GM23338 (cell line): Measurements from ENCODE around the gene DLX2. TPM values are rescaled to one million over a fixed set of nuclear protein-coding genes. Genes with fewer than 3 reads are reported as not detected.

ENCODE experiments used
- ATAC-seq: fragments of 200-7000 bp; cut with Tn5 transposase; 3 replicates; pipeline ENCODE4 v1.9.1; 2020
- DNase-seq: peaks from one replicate; pipeline ENCODE4 v3.0.0-alpha.2; 2015; ENCODE audit warnings: low spot score
- H2AFZ ChIP-seq: fragments of 200-600 bp; sonication (generic); 2 replicates; pipeline ENCODE4 v1.8.0; 2016; ENCODE audit warnings: antibody characterized with exemption, mild to moderate bottlenecking, moderate library complexity
- H3F3A ChIP-seq: fragments of 200-600 bp; sonication (generic); replicated peaks from 2 replicates; pipeline ENCODE4 v1.8.0; 2017; ENCODE audit warnings: antibody characterized with exemption, mixed run types, low read depth
- H3K27ac ChIP-seq: fragments of 200-600 bp; sonication (generic); 2 replicates; pipeline ENCODE4 v1.6.1; 2016; ENCODE audit warnings: low read depth
- H3K27me3 ChIP-seq: fragments of 200-600 bp; sonication (generic); 2 replicates; pipeline ENCODE4 v1.8.0; 2016; ENCODE audit warnings: mild to moderate bottlenecking, mixed run types, moderate library complexity; ENCODE audit not compliant: insufficient read depth
- H3K36me3 ChIP-seq: fragments of 200-600 bp; sonication (generic); 2 replicates; pipeline ENCODE4 v1.8.0; 2016; ENCODE audit warnings: mild to moderate bottlenecking; ENCODE audit not compliant: insufficient read depth
- H3K4me1 ChIP-seq: fragments of 200-600 bp; sonication (generic); 2 replicates; pipeline ENCODE4 v1.8.0; 2016; ENCODE audit warnings: mild to moderate bottlenecking, moderate library complexity; ENCODE audit not compliant: insufficient read depth
- H3K4me2 ChIP-seq: fragments of 200-600 bp; sonication (generic); 2 replicates; pipeline ENCODE4 v1.7.1; 2017; ENCODE audit warnings: mixed run types
- H3K4me3 ChIP-seq: fragments of 200-600 bp; sonication (generic); 2 replicates; pipeline ENCODE4 v1.6.1; 2016; ENCODE audit warnings: mixed run types
- H3K79me2 ChIP-seq: fragments of 200-600 bp; sonication (generic); replicated peaks from 2 replicates; pipeline ENCODE4 v1.8.0; 2017; ENCODE audit warnings: mild to moderate bottlenecking; ENCODE audit not compliant: insufficient read depth
- H3K9me2 ChIP-seq: fragments of 200-600 bp; sonication (generic); 2 replicates; pipeline ENCODE4 v1.8.0; 2017; ENCODE audit not compliant: insufficient read depth
- H4K20me1 ChIP-seq: fragments of 200-600 bp; sonication (generic); replicated peaks from 2 replicates; pipeline ENCODE4 v1.8.0; 2017; ENCODE audit warnings: mild to moderate bottlenecking; ENCODE audit not compliant: insufficient read depth
- H3K27ac Mint-ChIP-seq: 2 replicates; pipeline ENCODE4 v1.8.0; 2020; ENCODE audit warnings: inconsistent platforms, mild to moderate bottlenecking, moderate library complexity, mixed read lengths
- H3K27me3 Mint-ChIP-seq: 3 replicates; pipeline ENCODE4 v1.8.0; 2022; ENCODE audit warnings: low read depth, mild to moderate bottlenecking, moderate library complexity, mixed read lengths, inconsistent platforms; ENCODE audit not compliant: insufficient read depth, poor library complexity
- H3K36me3 Mint-ChIP-seq: 3 replicates; pipeline ENCODE4 v1.8.0; 2021; ENCODE audit warnings: low read depth, mild to moderate bottlenecking, inconsistent platforms, moderate library complexity, mixed read lengths
- H3K4me1 Mint-ChIP-seq: 3 replicates; pipeline ENCODE4 v1.8.0; 2020; ENCODE audit warnings: mild to moderate bottlenecking, inconsistent platforms, mixed read lengths
- H3K4me3 Mint-ChIP-seq: 3 replicates; pipeline ENCODE4 v1.8.0; 2021; ENCODE audit warnings: moderate library complexity, mild to moderate bottlenecking, inconsistent platforms, mixed read lengths
- H3K9me3 Mint-ChIP-seq: 3 replicates; pipeline ENCODE4 v1.8.0; 2020; ENCODE audit warnings: moderate library complexity, mild to moderate bottlenecking, inconsistent platforms, mixed read lengths
- CREB1 ChIP-seq: fragments of 250-450 bp; sonication (Bioruptor Pico); IDR thresholded peaks from 2 replicates; pipeline ENCODE4 v1.5.0; 2020; ENCODE audit warnings: low read depth, mild to moderate bottlenecking, moderate library complexity
- CTCF ChIP-seq, 2 experiments: fragments of 200-600 bp in 1 of 2; sonication (generic) in 1 of 2; conservative IDR thresholded peaks; 2 replicates each; pipeline versions ENCODE4 v1.5.1 to v1.6.1; 2016 to 2017; ENCODE audit warnings: antibody characterized with exemption in 2 of 2, low read depth in 2 of 2, mild to moderate bottlenecking in 2 of 2, moderate library complexity in 1 of 2
- ETS1 ChIP-seq: IDR thresholded peaks from 2 replicates; pipeline ENCODE4 v1.6.1; 2016; ENCODE audit warnings: antibody characterized with exemption
- EZH2 ChIP-seq: fragments of 200-600 bp; sonication (generic); IDR thresholded peaks from one replicate; pipeline ENCODE4 v1.8.0; 2017; ENCODE audit warnings: antibody characterized with exemption, mild to moderate bottlenecking, low read depth; ENCODE audit not compliant: unreplicated experiment
- EZH2phosphoT487 ChIP-seq: fragments of 200-600 bp; sonication (generic); IDR thresholded peaks from one replicate; pipeline ENCODE4 v1.8.1; 2018; ENCODE audit warnings: antibody characterized with exemption; ENCODE audit not compliant: unreplicated experiment
- JUNB ChIP-seq: IDR thresholded peaks from one replicate; pipeline ENCODE4 v1.6.1; 2016; ENCODE audit warnings: antibody characterized with exemption; ENCODE audit not compliant: unreplicated experiment
- NANOG ChIP-seq: IDR thresholded peaks from 2 replicates; pipeline ENCODE4 v1.6.1; 2016; ENCODE audit warnings: antibody characterized with exemption, borderline replicate concordance
- POLR2AphosphoS5 ChIP-seq: IDR thresholded peaks from 2 replicates; pipeline ENCODE4 v1.6.1; 2016; ENCODE audit warnings: antibody characterized with exemption, low read depth
- STAT1 ChIP-seq: IDR thresholded peaks from one replicate; pipeline ENCODE4 v1.6.1; 2016; ENCODE audit warnings: antibody characterized with exemption; ENCODE audit not compliant: unreplicated experiment
- ZNF114 ChIP-seq: fragments of 250-450 bp; sonication (Bioruptor Pico); IDR thresholded peaks from 2 replicates; pipeline ENCODE4 v1.5.0; 2020; ENCODE audit warnings: mild to moderate bottlenecking, moderate library complexity
- ZNF331 ChIP-seq: fragments of 250-450 bp; sonication (Bioruptor Pico); IDR thresholded peaks from 2 replicates; pipeline ENCODE4 v1.5.0; 2020; ENCODE audit warnings: low read depth, mild to moderate bottlenecking, moderate library complexity
- ZNF462 ChIP-seq: fragments of 250-450 bp; sonication (Bioruptor Pico); IDR thresholded peaks from 2 replicates; pipeline ENCODE4 v1.5.0; 2020; ENCODE audit warnings: mild to moderate bottlenecking, moderate library complexity
- polyA plus RNA-seq: library from polyadenylated mRNA; unstranded; fragments of >200 nt; fragmentation: Nextera tagmentation; extraction: Ambion mirVana; gene quantifications from 2 replicates; pipeline ENCODE4 v1.2.1, GENCODE V29; 2016
- total RNA-seq: library from RNA; depleted of rRNA; stranded (reverse); fragments of >200 nt; shearing (Covaris generic); gene quantifications from 2 replicates; pipeline ENCODE4 v1.2.3, GENCODE V29; 2014

The DLX2 gene
- total and polyA plus RNA-seq, 2 experiments from 2014 or later: 0.08 to 0.24 TPM

DNA sequence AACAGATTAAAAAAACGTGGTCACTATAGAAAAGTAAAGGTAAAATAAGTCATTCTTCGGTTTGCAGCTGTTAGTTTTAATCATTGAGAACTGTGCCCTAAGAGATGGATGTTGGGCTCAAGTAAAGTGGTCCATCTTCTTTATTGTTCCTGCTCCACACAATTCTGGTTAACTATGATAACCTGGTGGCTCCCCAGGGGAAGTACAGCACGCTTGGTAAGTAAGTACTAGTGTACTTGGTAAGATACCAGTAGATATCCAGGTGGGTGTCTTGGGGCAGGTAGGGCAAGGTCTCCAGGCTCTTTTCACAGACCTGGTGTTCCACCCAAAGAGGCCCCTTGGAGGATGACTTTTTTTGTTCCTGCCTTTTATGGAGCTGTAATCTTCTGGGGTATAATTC, 31.6 kb upstream of the DLX2 start (continued):
- TF ChIP-seq ZNF114 (CRISPR knock-in tag): no peak
- TF ChIP-seq ETS1: no peak

DNA sequence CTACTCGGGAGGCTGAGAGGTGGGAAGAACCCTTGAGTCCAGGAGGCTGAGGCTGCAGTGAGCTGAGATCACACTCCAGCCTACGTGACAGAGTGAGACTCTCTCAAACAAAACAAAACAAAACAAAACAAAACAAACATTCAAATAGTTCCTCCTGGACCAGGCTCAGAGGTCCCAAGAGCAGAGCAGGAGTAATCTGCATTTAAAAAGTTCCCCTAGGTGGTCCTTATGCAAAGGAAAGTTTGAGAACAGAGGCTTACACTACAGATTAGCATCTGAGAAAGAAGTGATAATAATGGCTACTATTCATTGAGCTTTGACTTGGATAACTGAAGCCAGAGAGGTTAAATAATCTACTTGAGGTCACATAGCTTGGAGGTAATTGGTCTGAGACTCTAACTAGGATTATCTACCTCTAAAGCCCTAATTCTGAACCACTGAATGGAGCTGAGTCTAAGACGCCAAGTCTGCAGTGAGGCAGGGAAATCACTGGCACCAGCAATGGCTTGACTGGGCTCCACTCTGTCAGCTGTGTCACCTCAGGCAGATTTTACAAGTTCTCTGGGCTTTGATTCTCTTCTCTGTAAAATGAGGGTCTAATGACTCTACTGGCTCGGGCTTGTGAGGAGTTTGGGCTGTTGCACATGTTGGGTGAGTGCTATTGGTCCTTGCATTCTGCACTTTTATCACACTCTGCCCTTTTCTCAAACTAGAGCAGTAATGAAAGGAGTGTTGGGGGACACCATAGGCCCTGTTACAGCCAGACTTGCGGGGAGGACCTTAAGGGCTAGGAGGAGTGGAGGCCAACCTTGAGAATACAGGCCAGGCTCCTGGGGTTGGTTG, 29.2 kb upstream of the DLX2 start:
- H3K27me3 ChIP-seq: peaks cover 44% of the 10 kb centered on the region
- no peak overlapping the region for H3K27ac ChIP-seq
- H3K4me1 ChIP-seq: peaks cover 30% of the 10 kb centered on the region
- ATAC-seq: peak; percentile 93
- no peaks in the 10 kb centered on the region for H3K79me2 ChIP-seq
- no peak overlapping the region for H3K27ac Mint-ChIP-seq
- peak overlapping the region; percentile 15 for H3K4me2 ChIP-seq
- H4K20me1 ChIP-seq: no peaks in the 10 kb centered on the region
- H2AFZ ChIP-seq: no peak overlapping the region
- peaks cover 17% of the 10 kb centered on the region; the same call in 2 of the 3 replicates for H3K9me3 Mint-ChIP-seq
- H3K4me3 ChIP-seq: no peak overlapping the region
- H3K4me3 Mint-ChIP-seq: no peak overlapping the region
- peaks cover 31% of the 10 kb centered on the region for H3K27me3 Mint-ChIP-seq
- DNase-seq: peak; percentile 88
- H3K4me1 Mint-ChIP-seq: peaks cover 21% of the 10 kb centered on the region
- H3K36me3 ChIP-seq: no peaks in the 10 kb centered on the region
- H3F3A ChIP-seq: no peaks in the 10 kb centered on the region
- H3K9me2 ChIP-seq: no peaks in the 10 kb centered on the region
- peaks cover 3% of the 10 kb centered on the region for H3K36me3 Mint-ChIP-seq
- TF ChIP-seq ZNF462 (CRISPR knock-in tag): peak; percentile 8
- TF ChIP-seq ETS1: no peak
- TF ChIP-seq ZNF114 (CRISPR knock-in tag): no peak
- TF ChIP-seq CTCF (conservative IDR thresholded peaks at IDR 0.05; ENCODE audit: low read depth in 2 of 2): no peak
- peak; percentile 78 for TF ChIP-seq NANOG
- TF ChIP-seq CREB1 (CRISPR knock-in tag): 0 out of 2 replicates have a peak, but pooled peaks have one; percentile 12
- no peak for TF ChIP-seq STAT1
- no peak for TF ChIP-seq ZNF331 (CRISPR knock-in tag)
- no peak for TF ChIP-seq JUNB
- no peak for TF ChIP-seq EZH2
- TF ChIP-seq POLR2AphosphoS5: 0 out of 2 replicates have a peak, but pooled peaks have one; percentile 21
- TF ChIP-seq EZH2phosphoT487: no peak
